Measurements from ENCODE around the gene ABHD11. TPM values are rescaled to one million over a fixed set of nuclear protein-coding genes. Genes with fewer than 3 reads are reported as not detected.
"Not testable (repeated sequence)": the region's sequence is repeated elsewhere in the genome, so short reads cannot be mapped to it uniquely, and the experiment has no call there.

The ABHD11 gene
- total RNA-seq, 1 donor from 2014 or later: 43.9 TPM

GRCh38 chr7:73728551-73728950, 10.1 kb downstream of the ABHD11 start:
- no peaks in the 10 kb centered on the region for H3K9me3 Mint-ChIP-seq
- H3K4me3 Mint-ChIP-seq: no peak overlapping the region
- H3K27ac Mint-ChIP-seq: peak overlapping the region; percentile 13
- no peak for DNase-seq (ENCODE audit: extremely low spot score, unreplicated experiment)
- TF ChIP-seq CTCF (conservative IDR thresholded peaks at IDR 0.05): no peak
- peaks cover 5% of the 10 kb centered on the region for H3K4me1 Mint-ChIP-seq (ENCODE audit: unreplicated experiment)
- no peaks in the 10 kb centered on the region for H3K36me3 Mint-ChIP-seq
- peaks cover 3% of the 10 kb centered on the region for H3K27me3 Mint-ChIP-seq

DNA sequence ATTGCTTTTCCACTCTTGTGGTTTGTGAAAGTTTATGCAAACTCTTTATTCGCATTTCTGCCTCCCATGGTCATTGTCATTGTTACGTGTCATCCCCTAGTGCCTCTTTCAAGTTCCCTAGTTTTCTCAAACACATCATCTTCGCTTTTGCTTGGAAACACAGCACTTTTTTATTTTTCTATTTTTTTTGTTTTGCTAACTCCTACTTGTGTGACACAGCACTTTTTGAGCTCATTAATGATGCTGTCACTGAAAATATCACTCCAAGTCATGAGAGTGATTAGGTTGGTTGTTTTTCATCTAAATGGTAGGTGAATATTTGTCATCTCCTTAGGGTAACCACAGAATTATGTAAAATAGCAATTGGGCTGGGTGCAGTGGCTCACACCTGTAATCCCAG, 10.7 kb downstream of the ABHD11 start:
- Mint-ChIP-seq H3K27ac (peak overlapping the region; percentile 30), H3K27me3 (peaks cover 3% of the 10 kb centered on the region), H3K4me3 (no peak overlapping the region), H3K4me1 (ENCODE audit: unreplicated experiment) (peaks cover 5% of the 10 kb centered on the region), H3K36me3 (no peaks in the 10 kb centered on the region), H3K9me3 (no peaks in the 10 kb centered on the region)
- no peak for TF ChIP-seq CTCF (conservative IDR thresholded peaks at IDR 0.05)
- DNase-seq (ENCODE audit: extremely low spot score, unreplicated experiment): no peak

GRCh38 chr7:73726083-73726466, 12.5 kb downstream of the ABHD11 start:
- no peak for DNase-seq (ENCODE audit: extremely low spot score, unreplicated experiment)
- no peaks in the 10 kb centered on the region for H3K9me3 Mint-ChIP-seq
- peaks cover 5% of the 10 kb centered on the region for H3K4me1 Mint-ChIP-seq (ENCODE audit: unreplicated experiment)
- no peak overlapping the region for H3K4me3 Mint-ChIP-seq
- no peak for TF ChIP-seq CTCF (conservative IDR thresholded peaks at IDR 0.05)
- H3K27me3 Mint-ChIP-seq: peaks cover 3% of the 10 kb centered on the region
- no peaks in the 10 kb centered on the region for H3K36me3 Mint-ChIP-seq
- no peak overlapping the region for H3K27ac Mint-ChIP-seq

- no peaks in the 10 kb centered on the region for H3K36me3 Mint-ChIP-seq
- H3K4me3 Mint-ChIP-seq: no peak overlapping the region
- TF ChIP-seq CTCF (conservative IDR thresholded peaks at IDR 0.05): no peak
Measured at GRCh38 chr7:73723813-73724212, 14.8 kb downstream of the ABHD11 start.

DNA sequence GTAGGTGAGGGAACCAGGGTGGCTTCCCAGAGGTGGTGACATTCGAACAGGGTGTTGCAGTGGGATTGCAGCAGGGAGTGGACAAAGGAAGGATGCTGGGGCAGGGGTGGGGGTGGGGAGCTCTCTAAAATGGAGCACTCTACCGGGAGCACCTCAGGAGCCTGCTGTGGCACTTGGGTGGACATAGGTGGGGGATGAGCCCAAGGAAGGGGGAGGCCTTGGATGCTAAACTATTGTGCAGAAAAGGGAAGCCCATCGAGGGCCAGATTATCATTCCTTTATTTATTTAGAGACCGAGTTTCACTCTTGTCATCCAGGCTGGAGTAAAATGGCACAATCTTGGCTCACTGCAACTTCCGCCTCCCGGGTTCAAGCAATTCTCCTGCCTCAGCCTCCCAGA, 15.8 kb downstream of the ABHD11 start:
- Mint-ChIP-seq H3K4me3 (no peak overlapping the region), H3K36me3 (no peaks in the 10 kb centered on the region), H3K9me3 (no peaks in the 10 kb centered on the region), H3K27me3 (peaks cover 5% of the 10 kb centered on the region), H3K4me1 (ENCODE audit: unreplicated experiment) (peaks cover 4% of the 10 kb centered on the region), H3K27ac (no peak overlapping the region)
- DNase-seq (ENCODE audit: extremely low spot score, unreplicated experiment): no peak
- no peak for TF ChIP-seq CTCF (conservative IDR thresholded peaks at IDR 0.05)

More at GRCh38 chr7:73723813-73724212, 14.8 kb downstream of the ABHD11 start:
- H3K4me1 Mint-ChIP-seq (ENCODE audit: unreplicated experiment): no peaks in the 10 kb centered on the region
- no peak overlapping the region for H3K27ac Mint-ChIP-seq
- peaks cover 8% of the 10 kb centered on the region for H3K27me3 Mint-ChIP-seq
- DNase-seq (ENCODE audit: extremely low spot score, unreplicated experiment): no peak
- H3K9me3 Mint-ChIP-seq: no peaks in the 10 kb centered on the region

DNA sequence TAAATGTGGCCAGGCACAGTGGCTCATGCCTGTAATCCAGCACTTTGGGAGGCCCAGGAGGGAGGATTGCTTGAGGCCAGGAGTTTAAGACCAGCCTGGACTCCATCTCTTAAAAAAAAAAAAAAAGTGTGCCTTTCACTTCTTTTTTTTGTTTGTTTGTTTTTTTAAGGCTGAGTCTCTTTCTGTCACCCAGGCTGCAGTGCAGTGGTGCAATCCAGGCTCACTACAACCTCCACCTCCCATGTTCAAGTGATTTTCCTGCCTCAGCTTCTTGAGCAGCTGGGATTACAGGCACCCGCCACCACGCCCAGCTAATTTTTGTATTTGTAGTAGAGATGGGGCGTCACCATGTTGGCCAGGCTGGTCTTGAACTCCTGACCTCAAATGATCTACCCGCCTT, 16.4 kb downstream of the ABHD11 start:
- H3K4me1 Mint-ChIP-seq (ENCODE audit: unreplicated experiment); H3K27ac Mint-ChIP-seq; H3K27me3 Mint-ChIP-seq; DNase-seq (ENCODE audit: extremely low spot score, unreplicated experiment); H3K36me3 Mint-ChIP-seq; H3K4me3 Mint-ChIP-seq; H3K9me3 Mint-ChIP-seq: not testable (repeated sequence)

Measured in type B pancreatic cell (in vitro differentiated cells).